Measurements from ENCODE around the gene DARS1. TPM values are rescaled to one million over a fixed set of nuclear protein-coding genes. Genes with fewer than 3 reads are reported as not detected.

Gene DARS1
- total RNA-seq (2016; rRNA removed; fragmentation: Illumina TruSeq; extraction: Trizol) (149 and 246 TPM in 2 replicates), polyA plus RNA-seq (2011; rRNA removed) (149 and 230 TPM in 2 replicates), polyA minus RNA-seq (2011; rRNA and poly(A)+ RNA removed; ENCODE audit: low replicate concordance) (23.5 and 77.2 TPM in 2 replicates), Bru-seq, nascent RNA (percentile 95 among the genes with signal in this experiment), BruChase-seq, experiment 1, labeled RNA remaining after a 6-hour chase (percentile 86 among the genes with signal in this experiment), BruChase-seq, experiment 2, labeled RNA remaining after a 2-hour chase (percentile 86 among the genes with signal in this experiment)
- total RNA-seq (2016; cell fraction: cytosol; rRNA removed; fragmentation: Illumina TruSeq; extraction: Trizol; ENCODE audit: low read depth), result 19.9 and 25.4 TPM in 2 replicates
- total RNA-seq (2016; cell fraction: insoluble cytoplasmic fraction; rRNA removed; fragmentation: Illumina TruSeq; extraction: Trizol), result 151 and 220 TPM in 2 replicates
- 49.5 and 53.8 TPM in 2 replicates for total RNA-seq (2016; cell fraction: membrane; rRNA removed; fragmentation: Illumina TruSeq; extraction: Trizol)
- 83.7 and 87.9 TPM in 2 replicates for total RNA-seq (2016; cell fraction: nucleus; rRNA removed; fragmentation: Illumina TruSeq; extraction: Trizol)
- polyA plus RNA-seq (2011; cell fraction: cytosol; rRNA removed), result 82.7 and 108 TPM in 2 replicates
- 47.0 and 56.6 TPM in 2 replicates for polyA plus RNA-seq (2011; cell fraction: nucleus; rRNA removed)
- polyA plus RNA-seq (2012), result 118 and 170 TPM in 2 replicates
- 10.3 and 11.0 TPM in 2 replicates for polyA plus RNA-seq (2016; cell fraction: cytosol; fragmentation: Illumina TruSeq; extraction: Trizol; ENCODE audit: low read depth)
- polyA plus RNA-seq (2016; cell fraction: insoluble cytoplasmic fraction; fragmentation: Illumina TruSeq; extraction: Trizol; ENCODE audit: low read depth), result 177 and 181 TPM in 2 replicates
- polyA plus RNA-seq (2016; cell fraction: membrane; fragmentation: Illumina TruSeq; extraction: Trizol; ENCODE audit: low read depth), result 29.5 and 30.4 TPM in 2 replicates
- polyA plus RNA-seq (2016; cell fraction: nucleus; fragmentation: Illumina TruSeq; extraction: Trizol; ENCODE audit: insufficient read depth, low read depth), result 88.4 and 95.0 TPM in 2 replicates
- polyA minus RNA-seq (2011; cell fraction: cytosol; rRNA and poly(A)+ RNA removed), result 99.1 and 111 TPM in 2 replicates
- 151 and 153 TPM in 2 replicates for polyA minus RNA-seq (2011; cell fraction: nucleus; rRNA and poly(A)+ RNA removed)
- long read RNA-seq, experiment 1, transcript DARS-201 (16 exons, 2,361 nt), result major isoform, 322 of 360 reads
- long read RNA-seq, experiment 1, partial matches to known transcripts, result 15 of 360 reads
- long read RNA-seq, experiment 1, other reads (novel, unspliced or antisense), result 23 of 360 reads
- long read RNA-seq, experiment 2, transcript DARS-201 (16 exons, 2,361 nt), result major isoform, 32 of 143 reads
- long read RNA-seq, experiment 2, partial matches to known transcripts, result 21 of 143 reads
- long read RNA-seq, experiment 2, other reads (novel, unspliced or antisense), result 88 of 143 reads

GRCh38 chr2:135985018-135985825, at the start of gene DARS1:
Gene DARS1 (minus strand): TSS chr2:135985626. CDS start chr2:135985468, 158 bp downstream.
- CTCF ChIA-PET (ENCODE audit: low intra/inter-chr PET ratio, low total read pairs), result no interaction called here
- Histone ChIP-seq H2AFZ (ENCODE audit: low read length) (peak within 1 kb of the TSS; percentile 92), H3K4me2 (ENCODE audit: low read depth, low read length) (peak within 1 kb of the TSS; percentile 94), H3K79me2 (ENCODE audit: insufficient read depth, low read length) (peaks cover 44% of the 10 kb centered on the region), H3K36me3 (replicated peaks in 1 of 2; ENCODE audit: control insufficient read depth in 1 of 2, insufficient read depth in 2 of 2, low read length in 2 of 2) (peaks cover 6 to 22% of the 10 kb centered on the region in 2 experiments; a peak in 4 of 5 replicates), H4K20me1 (ENCODE audit: insufficient read depth, low read length) (no peaks in the 10 kb centered on the region), H3K4me1 (ENCODE audit: insufficient read depth, low read length) (peaks cover 54% of the 10 kb centered on the region), H3K9me3 (ENCODE audit: low read length) (no peaks in the 10 kb centered on the region), H3K27ac (ENCODE audit: extremely low read length, insufficient read depth, low read length) (peak within 1 kb of the TSS; percentile 95), H3K9ac (ENCODE audit: insufficient read depth, low read depth, low read length) (peak within 1 kb of the TSS; percentile 98), H3K27me3 (ENCODE audit: control insufficient read depth in 1 of 2, insufficient read depth in 2 of 2, low read length in 2 of 2) (no peaks in the 10 kb centered on the region), H3K4me3 (replicated peaks in 1 of 3; ENCODE audit: insufficient read depth in 1 of 3, low read depth in 2 of 3, low read length in 3 of 3) (peak within 1 kb of the TSS; percentile 82 to 93 (median 87))
- BruUV-seq (replicated peaks), result TSS peak; percentile 72
- DNase-seq (ENCODE audit: low spot score) (peak; percentile 96), ATAC-seq (peak; percentile 94), FAIRE-seq (peak; percentile 66)
- in situ Hi-C loops (cut with HindIII; ENCODE audit: extremely low pct_ligation_motif_present, low pct_unique_long_range_greater_than_20kb), result no loop called here
- intact Hi-C loops (cut with micrococcal nuclease; ENCODE audit: unreplicated experiment), result loop anchor here (10.0 kb wide), 1 partner anchor 1050 kb away; no protein-coding TSS in a partner anchor
- POLR2A ChIA-PET, result interaction anchor here (0.6 to 1.9 kb wide), 6 partner anchors 9 to 1068 kb away, joined by 3 to 12 read pairs (median 5); no protein-coding TSS in a partner anchor
- WGBS (ENCODE audit: low lambda C conversion rate), result 3% methylated on average over 33 of the region's 64 CpGs
- TF ChIP-seq RERE (CRISPR knock-in tag; IDR thresholded peaks at IDR 0.05; ENCODE audit: low read depth), result no peak
- TF ChIP-seq PTBP1 (IDR thresholded peaks at IDR 0.05; ENCODE audit: low read depth, low read length, poor library complexity, severe bottlenecking), result no peak
- peak; percentile 24; the same call in 1 of the 2 replicates for TF ChIP-seq HNF1A (IDR thresholded peaks at IDR 0.05; ENCODE audit: low read depth)
- TF ChIP-seq HNF1A (CRISPR knock-in tag; IDR thresholded peaks at IDR 0.05; ENCODE audit: borderline replicate concordance), result peak; percentile 67; the same call in 1 of the 2 replicates
- TF ChIP-seq SIN3B (IDR thresholded peaks at IDR 0.05; ENCODE audit: low read length), result 0 out of 2 replicates have a peak, but pooled peaks have one; percentile 41
- no peak; the same call in 1 of the 2 replicates for TF ChIP-seq ZNF790 (CRISPR knock-in tag; IDR thresholded peaks at IDR 0.05; ENCODE audit: borderline replicate concordance)
